DMS153 treated with DMSO at 0.1 percent for 48 hours (cell line): ENCODE data around the gene RPH3AL.
"Not testable (repeated sequence)": the region's sequence is repeated elsewhere in the genome, so short reads cannot be mapped to it uniquely, and the experiment has no call there.

Source experiments
- DNase-seq: peaks from one replicate; lab custom pipeline; 2025; ENCODE audit not compliant: unreplicated experiment; lab: John Stamatoyannopoulos, UW

Gene RPH3AL

GRCh38 chr17:245020-245419 lies 107.6 kb downstream of the RPH3AL start:
- no peak for DNase-seq

GRCh38 chr17:243924-244323 lies 108.7 kb downstream of the RPH3AL start:
- DNase-seq, result not testable (repeated sequence)

DNA sequence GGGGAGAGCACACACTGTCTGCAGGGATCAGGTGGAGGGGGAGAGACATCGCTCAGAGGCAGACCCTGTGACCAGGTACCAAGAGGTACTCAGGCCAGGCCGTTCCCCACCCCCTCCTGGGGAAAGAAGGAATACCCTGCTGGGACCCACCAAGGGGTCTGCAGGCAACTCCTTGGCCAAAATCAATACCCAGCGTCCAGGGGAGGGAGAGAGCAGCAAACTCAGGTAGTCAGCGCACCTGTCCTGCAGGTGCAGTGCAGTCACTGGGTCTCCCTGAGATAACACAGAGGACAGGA lies 113.7 kb downstream of the RPH3AL start:
- DNase-seq, result no peak

DNA sequence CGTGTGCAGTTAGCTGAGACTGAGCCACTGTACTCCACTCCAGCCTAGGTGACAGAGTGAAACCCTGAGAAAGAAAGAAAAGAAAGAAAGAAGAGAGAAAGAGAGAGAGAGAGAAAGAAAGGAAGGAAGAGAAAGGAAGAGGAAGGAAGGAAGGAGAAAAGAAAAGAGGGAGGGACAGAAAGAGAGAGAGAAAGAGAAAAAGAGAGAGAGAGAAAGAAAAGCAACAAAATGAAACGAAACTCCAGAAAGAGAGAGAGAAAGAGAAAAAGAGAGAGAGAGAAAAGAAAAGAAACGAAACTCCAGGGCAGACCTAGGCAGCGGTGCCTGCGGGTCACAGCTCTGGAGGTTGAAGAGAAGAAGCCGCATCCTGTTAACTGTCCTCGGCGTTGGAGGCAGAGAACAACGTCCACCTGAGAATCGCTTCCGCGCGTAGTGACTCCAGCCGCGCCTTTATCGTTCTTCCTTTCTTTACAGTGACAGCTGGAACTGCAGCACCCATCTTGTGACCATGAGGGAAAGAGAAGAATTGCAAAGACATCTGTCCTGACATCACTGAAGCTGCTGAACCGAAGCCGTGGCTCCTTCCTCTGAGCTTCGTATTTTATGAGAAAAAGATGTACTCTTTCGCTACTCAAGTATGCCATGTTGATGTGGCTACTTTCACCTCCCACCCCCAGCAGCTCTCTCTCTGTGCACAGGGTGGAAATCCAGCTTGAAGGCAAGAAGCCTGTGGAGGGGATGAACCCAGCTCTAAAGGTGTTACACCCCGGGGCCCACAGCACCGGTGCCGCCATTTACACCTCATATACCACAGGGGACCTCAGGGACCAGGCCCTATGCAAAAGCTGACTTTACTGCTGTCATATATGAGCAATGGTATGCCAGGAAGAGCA lies 114.3 kb downstream of the RPH3AL start:
- DNase-seq, result no peak

GRCh38 chr17:237406-237955 lies 115.1 kb downstream of the RPH3AL start:
- DNase-seq, result no peak

- DNase-seq, result no peak
Observed at GRCh38 chr17:236641-237405, 115.8 kb downstream of the RPH3AL start.

DNA sequence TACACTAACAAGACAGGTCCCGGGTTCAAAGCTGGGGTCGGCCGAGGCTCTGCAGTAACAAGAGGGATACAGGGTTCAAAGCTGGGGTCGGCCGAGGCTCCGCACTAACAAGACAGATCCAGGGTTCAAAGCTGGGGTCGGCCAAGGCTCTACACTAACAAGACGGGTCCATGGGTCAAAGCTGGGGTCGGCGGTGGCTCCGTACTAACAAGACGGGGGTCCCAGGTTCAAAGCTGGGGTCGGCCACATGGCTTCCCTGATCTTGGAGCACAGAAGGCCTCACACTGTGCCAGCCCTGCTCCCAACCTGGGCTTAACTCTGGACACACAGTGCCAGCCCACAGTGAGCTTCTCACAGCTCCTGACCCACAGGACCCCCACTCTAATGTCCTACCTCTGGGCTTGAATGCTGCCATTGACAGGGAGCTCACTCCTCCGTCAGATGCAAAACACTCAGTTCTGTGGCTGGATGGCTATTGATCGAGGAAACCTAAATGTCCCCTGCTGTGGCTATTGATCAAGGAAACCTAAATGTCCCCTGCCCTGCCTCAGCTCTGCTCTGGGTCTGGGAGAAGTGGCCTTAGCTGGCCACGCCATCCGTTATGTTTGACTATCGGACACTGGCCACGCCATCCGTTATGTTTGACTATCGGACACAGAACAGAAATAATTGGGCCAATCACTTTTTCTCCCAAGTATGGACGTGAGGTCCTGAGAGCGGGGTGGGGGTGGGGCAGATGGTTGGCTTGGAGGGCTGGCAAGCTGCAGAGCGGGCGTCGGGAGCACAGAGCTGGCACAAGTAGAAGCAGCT lies 116.6 kb downstream of the RPH3AL start:
- DNase-seq, result no peak

GRCh38 chr17:234994-235830 lies 117.4 kb downstream of the RPH3AL start:
- not testable (repeated sequence) for DNase-seq

DNA sequence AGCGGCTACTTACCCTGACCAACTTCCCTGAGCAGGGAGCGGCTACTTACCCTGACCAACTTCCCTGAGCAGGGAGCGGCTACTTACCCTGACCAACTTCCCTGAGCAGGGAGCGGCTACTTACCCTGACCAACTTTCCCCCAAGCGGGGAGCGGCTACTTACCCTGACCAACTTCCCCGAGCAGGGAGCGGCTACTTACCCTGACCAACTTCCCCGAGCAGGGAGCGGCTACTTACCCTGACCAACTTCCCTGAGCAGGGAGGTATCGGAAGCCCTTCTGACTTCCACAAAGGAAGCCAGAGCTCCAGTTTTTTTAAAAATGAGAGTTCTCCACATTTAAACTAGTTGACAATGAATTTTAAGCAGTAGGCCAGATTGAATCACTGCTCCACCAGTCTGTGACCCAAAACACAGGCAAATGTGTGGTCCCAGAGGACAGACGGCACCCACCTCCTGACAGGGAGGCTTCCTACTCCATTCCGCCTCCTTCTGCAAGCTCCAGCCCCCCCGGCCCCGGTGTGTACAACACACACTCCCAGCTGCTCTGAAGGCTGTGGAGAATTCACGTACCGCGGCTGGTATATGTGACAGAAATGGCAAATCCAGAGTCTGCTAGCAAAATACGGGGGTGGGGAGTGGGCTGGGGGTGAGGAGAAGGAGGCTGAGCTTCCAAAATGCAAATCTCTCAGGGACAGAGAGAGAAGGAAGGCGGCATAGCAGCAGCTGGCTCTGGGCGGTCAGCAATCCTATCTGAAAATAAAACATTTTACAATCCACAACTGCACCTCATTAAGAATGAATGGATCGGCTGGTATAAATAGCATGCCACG lies 118.2 kb downstream of the RPH3AL start:
- not testable (repeated sequence) for DNase-seq

GRCh38 chr17:233473-233941 lies 119.1 kb downstream of the RPH3AL start:
- no peak for DNase-seq

GRCh38 chr17:231966-232807 lies 120.4 kb downstream of the RPH3AL start:
- no peak for DNase-seq

GRCh38 chr17:231191-231965 lies 121.2 kb downstream of the RPH3AL start:
- no peak for DNase-seq

DNA sequence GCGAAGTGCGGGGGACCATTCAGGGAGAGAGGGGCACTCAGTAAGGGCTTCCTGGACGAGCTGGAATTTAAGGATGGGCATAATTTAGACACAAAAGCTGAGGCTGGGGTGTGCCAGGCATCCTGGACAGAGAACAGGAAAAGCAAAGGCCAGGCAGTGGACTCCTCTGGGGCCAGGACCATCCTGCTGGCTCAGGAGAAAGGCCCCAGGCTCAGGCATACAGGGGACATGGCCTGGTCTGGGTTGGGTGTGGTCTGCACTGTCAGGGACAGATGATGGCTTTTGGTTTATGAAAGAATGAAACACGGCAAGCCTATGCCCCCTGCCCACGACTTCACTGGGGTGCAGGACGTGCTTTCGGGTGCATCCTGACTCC lies 122.2 kb downstream of the RPH3AL start:
- DNase-seq, result no peak

- no peak for DNase-seq
Observed at GRCh38 chr17:229709-230394, 122.8 kb downstream of the RPH3AL start.

DNA sequence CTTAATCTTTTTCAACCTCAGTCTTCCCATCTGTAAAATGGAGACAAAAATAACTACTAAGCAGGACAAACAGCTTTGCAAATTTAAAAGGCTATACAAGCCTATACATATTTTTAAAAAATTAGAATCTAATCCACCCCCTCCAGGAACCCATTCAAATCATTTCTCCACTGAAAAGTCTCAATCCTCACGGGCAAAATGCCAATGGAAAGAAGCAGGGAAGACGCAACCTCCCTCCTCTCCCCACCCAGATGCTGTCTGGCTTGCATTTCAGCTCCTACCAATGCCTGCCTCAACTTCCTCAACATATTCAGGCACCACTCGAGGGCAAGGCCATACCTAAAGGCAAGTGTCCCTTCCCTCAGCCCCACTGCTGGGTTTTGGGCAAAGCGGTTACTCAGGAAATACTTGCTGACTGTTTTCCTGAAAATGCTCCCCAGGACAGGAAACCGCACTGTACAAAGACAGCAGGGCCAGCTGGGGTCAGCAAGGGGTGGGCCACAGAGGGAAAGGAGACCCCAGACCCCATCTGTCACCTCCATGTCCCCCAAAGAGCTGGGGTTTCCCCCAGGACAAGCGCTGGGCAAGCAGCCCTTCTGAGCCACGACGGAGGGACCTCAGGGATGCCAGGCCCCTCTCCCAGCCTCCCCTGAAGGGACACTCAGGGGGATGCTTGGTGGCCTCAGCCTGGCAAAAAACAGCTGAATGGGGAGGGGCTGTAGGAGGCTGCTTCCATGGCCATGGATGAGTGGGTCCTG lies 123.5 kb downstream of the RPH3AL start:
- DNase-seq, result no peak

DNA sequence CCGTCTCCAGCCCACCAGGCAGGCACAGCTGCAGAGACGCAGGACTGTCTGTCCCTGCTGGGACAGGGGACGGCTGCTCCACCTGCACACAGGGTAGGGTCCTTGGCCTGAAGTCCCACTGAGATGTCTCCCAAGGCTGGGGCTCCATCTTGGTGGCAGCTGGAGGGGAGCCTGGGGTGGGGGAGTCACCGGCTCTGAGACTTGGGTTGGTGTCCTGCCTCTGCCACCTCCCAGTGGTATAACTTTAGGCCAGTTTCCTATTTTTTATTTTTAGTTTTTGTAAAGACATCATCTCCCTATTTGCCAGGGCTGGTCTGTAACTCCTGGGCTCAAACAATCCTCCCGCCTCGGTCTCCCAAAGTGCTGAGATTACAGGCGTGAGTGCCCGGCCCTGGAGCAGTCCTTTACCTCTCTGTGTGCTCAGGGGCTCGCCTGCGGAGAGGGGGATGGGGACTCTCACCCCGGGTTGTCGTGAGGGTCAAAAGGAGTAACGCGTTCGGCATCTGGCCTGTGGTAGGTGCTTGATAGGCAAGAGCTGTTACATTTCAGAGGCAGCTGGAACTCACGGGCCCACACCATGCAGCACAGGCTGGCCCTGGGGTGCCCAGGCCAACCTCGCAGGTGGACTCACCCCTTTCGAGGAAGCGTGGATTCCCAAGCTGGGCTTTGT lies 124.5 kb downstream of the RPH3AL start:
- DNase-seq, result no peak
